ENCODE results near the gene TRIM49C.
"Not testable (repeated sequence)": the region's sequence is repeated elsewhere in the genome, so short reads cannot be mapped to it uniquely, and the experiment has no call there.

The TRIM49C gene, protein sequence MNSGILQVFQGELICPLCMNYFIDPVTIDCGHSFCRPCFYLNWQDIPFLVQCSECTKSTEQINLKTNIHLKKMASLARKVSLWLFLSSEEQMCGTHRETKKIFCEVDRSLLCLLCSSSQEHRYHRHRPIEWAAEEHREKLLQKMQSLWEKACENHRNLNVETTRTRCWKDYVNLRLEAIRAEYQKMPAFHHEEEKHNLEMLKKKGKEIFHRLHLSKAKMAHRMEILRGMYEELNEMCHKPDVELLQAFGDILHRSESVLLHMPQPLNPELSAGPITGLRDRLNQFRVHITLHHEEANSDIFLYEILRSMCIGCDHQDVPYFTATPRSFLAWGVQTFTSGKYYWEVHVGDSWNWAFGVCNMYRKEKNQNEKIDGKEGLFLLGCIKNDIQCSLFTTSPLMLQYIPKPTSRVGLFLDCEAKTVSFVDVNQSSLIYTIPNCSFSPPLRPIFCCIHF

DNA sequence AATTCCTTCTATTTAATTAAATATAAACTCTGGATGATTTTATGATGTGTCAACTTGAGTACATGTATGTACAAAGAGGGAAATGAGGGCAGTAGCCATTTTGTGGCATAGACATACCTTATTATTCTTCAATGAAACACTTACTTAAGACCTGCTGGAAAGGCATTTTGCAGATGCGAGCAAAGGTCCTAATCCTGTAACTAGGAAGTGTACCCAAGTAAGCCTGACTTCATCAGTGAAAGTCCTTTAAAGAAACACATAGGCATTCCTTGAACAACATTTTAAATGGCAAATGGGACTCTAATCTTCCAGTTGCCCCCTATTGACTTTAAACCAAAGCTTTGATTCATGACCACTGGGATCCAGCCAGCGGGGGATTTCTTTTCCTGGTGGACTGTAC, at the start of gene TRIM49C:
TRIM49C (plus strand) TSS at position 301 of the 400 bp plus-strand sequence. CDS start 4,106 bp downstream, outside the sequence.
- H3K4me1 Mint-ChIP-seq, H3K9me3 Mint-ChIP-seq, H3K27ac Mint-ChIP-seq, H3K27me3 Mint-ChIP-seq, H3K36me3 Mint-ChIP-seq, H3K4me3 Mint-ChIP-seq: not testable (repeated sequence)

DNA sequence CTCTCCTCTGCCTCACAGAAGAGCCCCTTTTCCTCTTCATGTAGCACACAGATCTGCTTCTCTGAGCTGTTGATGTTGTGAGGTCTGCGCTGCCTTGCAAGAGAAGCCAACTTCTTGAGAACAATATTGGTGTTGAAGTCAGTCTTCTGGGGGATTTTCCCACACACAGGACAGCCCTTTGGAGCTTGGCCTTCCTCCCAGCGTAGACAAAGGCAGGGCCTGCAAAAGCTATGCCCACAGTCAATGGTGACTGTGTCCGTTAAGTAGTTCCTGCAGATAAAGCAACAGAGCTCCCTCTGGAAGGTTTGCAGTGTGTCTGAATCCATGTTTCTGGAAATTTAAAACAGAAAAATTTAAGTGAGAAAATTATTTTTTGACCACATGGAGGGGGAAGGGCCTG, 6.7 kb upstream of the TRIM49C start:
- H3K36me3 Mint-ChIP-seq, H3K4me1 Mint-ChIP-seq, H3K9me3 Mint-ChIP-seq, H3K27me3 Mint-ChIP-seq, H3K4me3 Mint-ChIP-seq, H3K27ac Mint-ChIP-seq: not testable (repeated sequence)

DNA sequence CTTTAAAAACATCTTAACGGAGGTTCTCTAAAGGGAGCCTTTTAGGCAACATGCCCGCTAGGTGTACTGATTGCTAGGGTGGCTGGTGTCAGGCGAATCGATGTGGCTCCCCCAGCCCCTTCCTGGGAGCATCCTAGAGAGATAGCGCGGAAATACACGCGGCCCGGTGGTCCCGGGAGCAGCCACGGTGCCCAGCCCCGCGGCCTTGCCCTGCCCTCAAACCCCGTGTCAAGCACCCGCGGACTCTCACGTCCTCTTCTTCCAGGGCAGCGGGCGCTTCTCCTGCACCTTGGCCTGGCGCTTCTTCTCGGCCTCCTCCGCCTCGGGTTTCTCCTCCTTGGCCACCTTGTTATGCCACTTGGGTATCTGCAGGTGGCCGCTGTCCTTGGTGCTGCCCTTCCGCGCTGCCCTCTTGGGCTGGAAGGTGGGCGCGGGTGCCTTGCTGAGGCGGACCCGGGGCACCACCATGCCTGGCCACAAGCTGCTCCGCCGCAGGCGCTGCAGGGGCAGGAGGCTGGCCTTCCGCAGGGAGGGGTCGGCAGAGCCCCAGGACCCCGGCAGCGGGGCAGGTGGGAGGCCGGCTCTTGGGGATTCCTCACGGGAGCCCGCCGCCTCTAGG, 20.8 kb downstream of the TRIM49C start:
- H3K4me3 Mint-ChIP-seq, H3K36me3 Mint-ChIP-seq, H3K9me3 Mint-ChIP-seq, H3K4me1 Mint-ChIP-seq, H3K27ac Mint-ChIP-seq, H3K27me3 Mint-ChIP-seq: not testable (repeated sequence)

DNA sequence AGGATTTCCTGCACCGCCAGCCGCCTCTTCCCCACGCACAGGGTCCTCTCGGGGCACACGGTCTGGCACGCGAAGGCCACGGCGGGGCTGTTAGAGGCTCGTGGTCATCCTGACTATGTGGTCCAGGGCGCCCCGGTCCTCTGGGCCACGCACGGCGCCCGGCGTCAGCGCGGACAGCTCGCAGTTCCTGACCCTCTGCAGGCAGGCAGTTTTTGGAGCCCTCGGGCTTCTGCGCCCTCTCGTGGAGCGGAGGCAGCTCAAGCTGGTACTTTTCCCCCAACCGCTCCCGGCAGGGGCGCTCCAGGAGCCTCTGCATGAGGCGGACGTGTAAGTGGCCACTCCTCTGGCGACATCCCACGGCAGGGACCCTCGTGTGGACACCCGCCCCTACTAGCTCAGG, 21.4 kb downstream of the TRIM49C start:
- H3K27me3 Mint-ChIP-seq, H3K9me3 Mint-ChIP-seq, H3K27ac Mint-ChIP-seq, H3K4me3 Mint-ChIP-seq, H3K36me3 Mint-ChIP-seq, H3K4me1 Mint-ChIP-seq: not testable (repeated sequence)

DNA sequence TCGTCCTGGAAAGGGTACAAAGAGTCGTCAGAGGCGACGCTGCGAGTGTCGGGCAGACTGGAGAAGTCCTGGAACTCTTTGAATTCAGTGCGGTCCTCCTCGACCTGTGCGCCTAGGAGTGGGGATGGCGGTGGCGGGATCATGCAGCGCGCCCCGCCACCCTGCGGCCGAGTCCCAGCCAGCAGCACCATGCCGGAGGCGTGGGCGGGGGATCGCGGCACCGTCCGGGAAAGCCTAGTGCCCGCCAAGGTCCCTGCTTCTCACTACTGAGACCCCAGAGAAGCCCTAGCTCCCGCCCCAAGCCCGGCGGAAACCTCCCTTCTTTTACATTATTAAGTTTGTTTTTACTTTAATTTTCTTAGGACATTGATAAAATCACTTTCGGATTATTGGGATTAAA, 22.6 kb downstream of the TRIM49C start:
- H3K9me3 Mint-ChIP-seq, H3K27me3 Mint-ChIP-seq, H3K27ac Mint-ChIP-seq, H3K4me3 Mint-ChIP-seq, H3K4me1 Mint-ChIP-seq, H3K36me3 Mint-ChIP-seq: not testable (repeated sequence)

DNA sequence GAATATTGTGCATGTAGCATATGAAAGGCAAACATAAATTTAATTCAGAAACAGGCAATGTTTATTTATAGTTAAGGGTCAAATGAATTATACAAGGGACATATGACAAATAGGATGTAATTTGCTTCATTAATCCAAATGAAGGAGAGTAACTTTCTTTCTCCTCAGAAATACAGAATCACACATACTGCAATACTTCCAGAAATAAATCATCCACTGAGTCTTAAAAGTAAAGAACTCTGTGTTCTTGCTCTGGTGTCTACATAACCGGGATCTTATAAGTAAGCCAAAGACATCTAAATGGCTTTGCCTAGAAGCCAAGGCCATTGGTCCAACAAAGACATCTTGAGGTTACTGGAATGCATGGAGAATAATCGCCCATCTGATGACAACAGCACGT, 54.7 kb downstream of the TRIM49C start, which contains the start of gene UBTFL1:
UBTFL1 (plus strand) TSS at position 301 of the 400 bp plus-strand sequence; CDS start at position 301, 0 bp downstream.
- not testable (repeated sequence) for H3K4me1 Mint-ChIP-seq, H3K4me3 Mint-ChIP-seq, H3K9me3 Mint-ChIP-seq, H3K36me3 Mint-ChIP-seq, H3K27ac Mint-ChIP-seq, H3K27me3 Mint-ChIP-seq

DNA sequence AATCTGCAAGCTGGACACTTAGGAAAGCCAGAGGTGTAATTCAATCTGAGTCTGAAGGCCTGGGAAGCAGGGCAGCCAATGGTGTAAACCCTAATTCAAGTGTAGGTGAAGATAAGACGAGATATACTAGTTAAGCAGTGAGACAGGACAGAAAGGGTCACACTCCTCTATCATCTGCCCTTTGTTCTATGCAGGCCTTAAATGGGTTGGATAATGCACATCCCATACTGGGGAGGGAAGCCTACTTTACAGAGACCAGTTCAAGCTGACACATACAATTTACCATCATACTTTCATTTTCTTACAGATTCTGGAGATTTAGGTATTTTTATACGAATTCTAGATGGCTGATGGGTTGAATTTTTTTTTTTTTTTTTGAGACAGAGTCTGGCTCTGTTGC, 57.8 kb downstream of the TRIM49C start:
- H3K4me3 Mint-ChIP-seq, H3K36me3 Mint-ChIP-seq: not testable (repeated sequence)

More for the DNA sequence above, 57.8 kb downstream of the TRIM49C start:
- not testable (repeated sequence) for H3K9me3 Mint-ChIP-seq, H3K4me1 Mint-ChIP-seq, H3K27ac Mint-ChIP-seq, H3K27me3 Mint-ChIP-seq
